ENCODE results near the gene COL13A1.

The COL13A1 gene

GRCh38 chr10:69786791-69787190 is 14.9 kb upstream of the COL13A1 start:
- Histone ChIP-seq H3K4me1 (ENCODE audit: insufficient read depth, poor library complexity, severe bottlenecking) (no peaks in the 10 kb centered on the region), H3K9me3 (ENCODE audit: severe bottlenecking) (no peaks in the 10 kb centered on the region), H3K27me3 (ENCODE audit: insufficient read depth, poor library complexity, severe bottlenecking) (no peaks in the 10 kb centered on the region), H3K27ac (ENCODE audit: poor library complexity, severe bottlenecking) (no peak overlapping the region), H3K36me3 (ENCODE audit: low read depth) (no peaks in the 10 kb centered on the region), H3K4me3 (ENCODE audit: severe bottlenecking) (no peak overlapping the region)
- ATAC-seq (ENCODE audit: low read depth) (peak; percentile 70; the same call in 2 of the 3 replicates), DNase-seq (ENCODE audit: low spot score) (no peak)
- TF ChIP-seq CTCF (IDR thresholded peaks at IDR 0.05; ENCODE audit: poor library complexity, severe bottlenecking) = peak; percentile 38

- DNase-seq (ENCODE audit: low spot score) (no peak), ATAC-seq (ENCODE audit: low read depth) (no peak)
- Histone ChIP-seq H3K9me3 (ENCODE audit: severe bottlenecking) (no peaks in the 10 kb centered on the region), H3K36me3 (ENCODE audit: low read depth) (no peaks in the 10 kb centered on the region), H3K27ac (ENCODE audit: poor library complexity, severe bottlenecking) (no peak overlapping the region), H3K27me3 (ENCODE audit: insufficient read depth, poor library complexity, severe bottlenecking) (no peaks in the 10 kb centered on the region), H3K4me1 (ENCODE audit: insufficient read depth, poor library complexity, severe bottlenecking) (no peaks in the 10 kb centered on the region), H3K4me3 (ENCODE audit: severe bottlenecking) (no peak overlapping the region)
- no peak for TF ChIP-seq CTCF (IDR thresholded peaks at IDR 0.05; ENCODE audit: poor library complexity, severe bottlenecking)
Measured at GRCh38 chr10:69787681-69788080, 14.0 kb upstream of the COL13A1 start.

GRCh38 chr10:69789164-69789576 is 12.5 kb upstream of the COL13A1 start:
- no peak for ATAC-seq (ENCODE audit: low read depth)
- no peaks in the 10 kb centered on the region for H3K4me1 ChIP-seq (ENCODE audit: insufficient read depth, poor library complexity, severe bottlenecking)
- TF ChIP-seq CTCF (IDR thresholded peaks at IDR 0.05; ENCODE audit: poor library complexity, severe bottlenecking) = peak; percentile 57
- H3K27ac ChIP-seq (ENCODE audit: poor library complexity, severe bottlenecking) = no peak overlapping the region
- H3K4me3 ChIP-seq (ENCODE audit: severe bottlenecking) = no peak overlapping the region
- no peaks in the 10 kb centered on the region for H3K9me3 ChIP-seq (ENCODE audit: severe bottlenecking)
- H3K36me3 ChIP-seq (ENCODE audit: low read depth) = no peaks in the 10 kb centered on the region
- DNase-seq (ENCODE audit: low spot score) = no peak
- no peaks in the 10 kb centered on the region for H3K27me3 ChIP-seq (ENCODE audit: insufficient read depth, poor library complexity, severe bottlenecking)

GRCh38 chr10:69791812-69792211 is 9.9 kb upstream of the COL13A1 start:
- TF ChIP-seq CTCF (IDR thresholded peaks at IDR 0.05; ENCODE audit: poor library complexity, severe bottlenecking) = no peak
- DNase-seq (ENCODE audit: low spot score) (no peak), ATAC-seq (ENCODE audit: low read depth) (no peak)
- Histone ChIP-seq H3K27me3 (ENCODE audit: insufficient read depth, poor library complexity, severe bottlenecking) (no peaks in the 10 kb centered on the region), H3K27ac (ENCODE audit: poor library complexity, severe bottlenecking) (no peak overlapping the region), H3K4me3 (ENCODE audit: severe bottlenecking) (no peak overlapping the region), H3K9me3 (ENCODE audit: severe bottlenecking) (no peaks in the 10 kb centered on the region), H3K36me3 (ENCODE audit: low read depth) (no peaks in the 10 kb centered on the region), H3K4me1 (ENCODE audit: insufficient read depth, poor library complexity, severe bottlenecking) (no peaks in the 10 kb centered on the region)

- TF ChIP-seq CTCF (IDR thresholded peaks at IDR 0.05; ENCODE audit: poor library complexity, severe bottlenecking) = no peak
- no peaks in the 10 kb centered on the region for H3K9me3 ChIP-seq (ENCODE audit: severe bottlenecking)
- ATAC-seq (ENCODE audit: low read depth) (no peak), DNase-seq (ENCODE audit: low spot score) (no peak)
- H3K36me3 ChIP-seq (ENCODE audit: low read depth) = no peaks in the 10 kb centered on the region
- H3K4me3 ChIP-seq (ENCODE audit: severe bottlenecking) = no peak overlapping the region
- no peak overlapping the region for H3K27ac ChIP-seq (ENCODE audit: poor library complexity, severe bottlenecking)
- no peaks in the 10 kb centered on the region for H3K27me3 ChIP-seq (ENCODE audit: insufficient read depth, poor library complexity, severe bottlenecking)
- no peaks in the 10 kb centered on the region for H3K4me1 ChIP-seq (ENCODE audit: insufficient read depth, poor library complexity, severe bottlenecking)
Measured at GRCh38 chr10:69792341-69792740, 9.4 kb upstream of the COL13A1 start.
